ENCODE results near the gene AOX1.
A peak's percentile ranks its signal among the peaks of the same experiment; 100 is the strongest.
"Not testable (repeated sequence)": the region's sequence is repeated elsewhere in the genome, so short reads cannot be mapped to it uniquely, and the experiment has no call there.

The AOX1 gene

GRCh38 chr2:200585730-200586643 is at the start of gene AOX1:
Gene AOX1, plus strand, starts transcription at chr2:200586014. Its CDS starts 95 bp downstream, at chr2:200586109.
- peak; percentile 15 for DNase-seq

DNA sequence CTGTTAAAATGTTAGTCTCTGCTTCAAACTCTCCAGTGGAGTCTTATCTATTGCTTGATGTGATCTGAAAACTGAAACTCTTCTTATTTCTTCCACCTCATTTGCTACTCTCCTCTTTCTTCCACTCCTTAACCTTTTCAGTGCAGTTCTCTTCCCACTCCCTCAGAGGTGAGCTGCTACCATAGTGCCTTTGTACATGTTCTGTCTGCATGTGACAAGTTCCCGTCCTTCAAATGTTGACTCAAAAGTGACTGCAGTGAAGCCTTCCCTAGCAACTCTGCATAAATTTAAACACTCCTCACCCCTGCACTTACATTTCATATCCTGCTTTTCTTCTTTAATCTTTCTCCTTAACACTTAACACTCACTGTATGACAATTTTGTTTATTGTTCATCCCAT is 47.7 kb upstream of the AOX1 start:
- DNase-seq = no peak

DNA sequence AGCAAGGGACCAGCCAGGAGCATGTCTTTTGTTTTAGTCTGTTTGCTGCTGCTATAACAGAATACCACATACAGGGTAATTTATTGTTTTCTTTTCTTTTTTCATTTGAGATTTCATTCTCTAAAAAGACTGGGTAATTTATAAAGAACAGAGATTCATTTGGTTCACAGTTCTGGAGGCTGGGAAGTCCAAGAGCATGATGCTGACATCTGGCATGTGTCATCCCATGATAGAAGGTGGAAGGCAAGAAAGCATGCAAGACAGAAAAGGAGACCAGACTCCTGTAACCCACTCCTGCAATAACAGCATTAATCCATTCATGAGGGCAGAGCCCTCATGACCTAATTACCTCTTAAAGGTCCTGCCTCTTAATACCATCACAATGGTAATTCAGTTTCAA is 45.0 kb upstream of the AOX1 start:
- no peak for DNase-seq

- DNase-seq = not testable (repeated sequence)
Observed at GRCh38 chr2:200566596-200566995, 19.2 kb upstream of the AOX1 start.

GRCh38 chr2:200567932-200568331 is 17.9 kb upstream of the AOX1 start:
- no peak for DNase-seq

DNA sequence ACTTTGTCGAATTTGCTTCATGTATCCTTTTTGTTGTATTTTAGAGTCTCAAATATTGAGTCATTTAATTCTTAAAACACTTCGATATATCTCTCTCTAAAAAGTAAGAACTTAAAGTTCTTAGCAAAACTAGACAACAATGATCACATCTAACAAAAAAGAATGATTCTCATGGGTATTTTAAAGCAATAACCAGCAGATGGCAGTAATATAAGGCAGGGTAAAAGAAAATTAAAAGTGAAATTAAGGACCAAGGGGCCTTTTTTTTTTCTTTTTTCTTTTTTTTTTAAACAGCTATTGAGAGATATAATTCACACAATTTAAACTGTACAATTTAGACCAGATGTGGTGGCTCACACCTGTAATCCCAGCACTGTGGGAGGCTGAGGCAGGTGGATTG is 9.9 kb upstream of the AOX1 start:
- no peak for DNase-seq

GRCh38 chr2:200577027-200577426 is 8.8 kb upstream of the AOX1 start:
- DNase-seq = no peak

DNA sequence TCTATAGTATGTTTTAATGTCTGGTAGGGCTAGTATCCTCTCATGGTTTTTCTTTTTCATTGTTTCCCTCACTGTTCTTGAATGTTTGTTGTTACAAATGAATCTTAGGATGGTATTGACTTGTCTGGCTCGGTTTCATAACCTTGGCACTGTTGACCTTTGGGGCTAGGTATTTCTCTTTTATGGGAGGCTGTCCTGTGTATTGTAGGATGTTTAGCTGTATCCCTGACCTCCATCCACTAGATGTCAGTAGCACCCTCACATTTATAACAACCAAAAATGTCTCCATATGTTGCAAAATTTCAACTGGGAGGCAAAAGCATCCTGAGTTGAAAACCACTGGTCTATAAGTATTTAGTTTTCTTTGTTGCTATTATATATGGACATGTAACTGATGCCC is 7.0 kb upstream of the AOX1 start:
- DNase-seq = no peak

GRCh38 chr2:200584639-200585038 is 1.2 kb upstream of the AOX1 start:
- DNase-seq = no peak

DNA sequence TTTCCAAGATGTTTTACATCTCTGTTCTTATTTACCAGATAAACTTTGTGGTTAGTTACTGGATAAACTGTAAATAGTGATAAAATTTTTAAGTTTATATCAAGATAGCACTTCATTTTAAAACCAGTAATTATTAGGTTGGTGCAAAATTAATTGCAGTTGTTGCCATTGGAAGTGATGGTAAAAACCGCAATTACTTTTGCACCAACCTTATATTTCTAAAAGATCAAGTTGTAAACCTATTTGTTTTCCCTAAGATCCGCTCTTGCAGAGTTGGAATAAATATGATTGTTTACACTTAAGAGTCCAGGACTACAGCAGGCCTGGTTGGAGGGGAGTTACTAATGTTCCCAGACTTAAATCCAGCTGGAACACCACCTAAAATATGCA is 479 bp upstream of the AOX1 start:
- no peak for DNase-seq

GRCh38 chr2:200586644-200586975 is 796 bp downstream of the AOX1 start:
- no peak for DNase-seq

DNA sequence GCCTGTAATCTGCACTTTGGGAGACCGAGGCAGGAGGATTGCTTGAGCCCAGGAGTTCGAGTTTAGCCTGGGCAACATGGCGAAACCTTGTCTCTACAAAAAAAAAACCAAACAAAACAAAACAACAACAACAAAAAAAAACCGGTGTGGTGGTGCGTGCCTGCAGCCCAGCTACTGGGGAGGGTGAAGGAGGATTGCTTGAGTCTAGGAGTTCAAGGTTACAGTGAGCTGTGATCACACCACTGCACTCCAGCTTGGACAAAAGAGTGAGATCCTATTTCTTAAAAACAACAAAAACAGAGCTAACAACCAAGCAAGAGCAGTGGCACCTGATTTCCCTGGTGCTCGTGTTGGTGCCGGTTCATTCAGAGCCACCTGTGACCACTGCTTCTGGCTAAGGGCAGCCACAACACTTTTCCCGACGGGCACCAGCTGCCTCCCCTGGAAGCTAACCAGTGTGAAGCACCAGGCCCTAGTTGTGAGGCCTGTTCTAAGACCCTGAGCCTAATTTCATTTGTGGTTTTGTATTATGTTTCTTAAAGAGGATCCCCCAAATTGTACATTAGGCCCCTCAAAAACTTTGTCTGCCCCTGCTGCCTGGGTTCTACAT is 1.3 kb downstream of the AOX1 start:
- DNase-seq = no peak

DNA sequence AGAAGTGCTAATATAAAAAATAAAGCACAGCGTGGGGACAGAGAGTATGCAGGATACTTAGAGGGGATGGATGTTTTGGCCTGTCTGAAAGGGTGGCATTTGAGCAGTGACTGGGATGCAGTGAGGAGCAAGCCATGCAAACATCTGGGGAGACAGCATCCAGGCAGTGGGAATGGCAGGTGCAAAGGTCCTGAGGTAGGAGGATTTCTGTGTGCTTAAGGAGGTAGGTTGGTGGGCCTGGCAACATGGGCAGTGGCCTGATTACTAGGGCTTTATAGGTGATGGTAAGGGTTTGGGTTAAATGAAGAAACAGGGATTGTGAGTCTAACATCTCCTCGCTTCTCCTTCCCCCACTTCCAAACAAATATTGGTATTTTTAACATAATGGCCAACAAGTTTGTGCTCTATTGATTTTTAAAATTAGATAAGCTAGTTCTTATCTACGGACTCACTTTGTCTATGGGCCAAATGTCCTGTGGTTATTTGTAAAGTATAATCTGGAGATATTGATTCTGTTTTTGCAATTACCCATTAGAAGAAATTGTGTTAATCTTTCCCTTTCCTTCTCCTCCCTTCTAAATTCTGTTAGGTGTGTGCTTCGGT is 2.4 kb downstream of the AOX1 start:
- DNase-seq = no peak

DNA sequence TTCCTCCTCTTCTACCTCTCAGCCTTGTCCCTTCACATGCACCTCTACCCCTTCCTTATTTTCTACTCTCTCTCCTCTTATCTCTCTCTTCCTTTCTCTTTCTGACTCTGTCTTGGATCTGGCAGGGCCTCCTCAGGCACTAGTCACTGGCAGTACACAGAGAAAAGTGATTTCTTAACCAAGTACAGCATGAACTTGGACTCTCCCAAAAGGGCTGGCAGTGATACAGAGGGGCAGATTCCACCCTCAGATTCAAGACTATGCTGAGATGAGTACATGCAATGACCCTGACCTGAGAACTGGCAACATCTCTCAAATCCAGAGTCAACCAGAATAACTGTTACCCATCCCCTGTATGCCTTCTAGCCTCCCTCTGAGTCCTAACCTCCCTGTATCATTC is 4.3 kb downstream of the AOX1 start:
- no peak for DNase-seq

GRCh38 chr2:200591308-200591707 is 5.5 kb downstream of the AOX1 start:
- no peak for DNase-seq

DNA sequence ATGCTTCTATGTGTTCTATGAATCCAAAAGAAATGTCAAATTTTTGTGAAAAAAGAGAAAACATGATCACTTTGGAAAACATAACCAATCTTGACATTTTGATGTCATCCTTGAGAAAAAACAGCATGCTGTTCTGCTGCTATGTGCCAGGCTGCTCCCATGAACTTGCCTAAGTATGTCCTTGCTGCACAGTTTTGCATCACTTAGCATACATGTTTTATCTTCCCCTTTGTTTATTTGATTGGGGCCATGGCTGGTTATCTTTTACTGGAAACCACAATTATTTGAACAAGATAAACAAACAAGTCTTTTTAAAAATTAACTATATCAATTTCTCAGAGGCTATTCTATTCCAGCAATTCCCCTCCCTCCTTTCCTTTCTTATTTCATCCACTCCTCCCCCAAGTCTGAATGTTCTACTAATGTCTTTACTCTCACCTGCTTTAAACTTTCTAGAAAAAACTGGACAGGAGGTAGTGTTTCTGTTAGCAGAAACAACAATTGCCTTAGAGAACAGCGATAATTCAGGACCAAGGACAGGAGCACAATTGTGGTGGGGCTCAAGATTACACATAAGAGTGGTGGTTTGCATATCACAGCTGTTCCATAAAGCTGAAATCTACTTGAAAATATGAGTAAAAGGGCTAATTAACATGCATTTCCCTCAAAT is 6.7 kb downstream of the AOX1 start:
- DNase-seq = no peak

GRCh38 chr2:200593905-200594304 is 8.1 kb downstream of the AOX1 start:
- no peak for DNase-seq

GRCh38 chr2:200595913-200596312 is 10.1 kb downstream of the AOX1 start:
- DNase-seq = no peak

DNA sequence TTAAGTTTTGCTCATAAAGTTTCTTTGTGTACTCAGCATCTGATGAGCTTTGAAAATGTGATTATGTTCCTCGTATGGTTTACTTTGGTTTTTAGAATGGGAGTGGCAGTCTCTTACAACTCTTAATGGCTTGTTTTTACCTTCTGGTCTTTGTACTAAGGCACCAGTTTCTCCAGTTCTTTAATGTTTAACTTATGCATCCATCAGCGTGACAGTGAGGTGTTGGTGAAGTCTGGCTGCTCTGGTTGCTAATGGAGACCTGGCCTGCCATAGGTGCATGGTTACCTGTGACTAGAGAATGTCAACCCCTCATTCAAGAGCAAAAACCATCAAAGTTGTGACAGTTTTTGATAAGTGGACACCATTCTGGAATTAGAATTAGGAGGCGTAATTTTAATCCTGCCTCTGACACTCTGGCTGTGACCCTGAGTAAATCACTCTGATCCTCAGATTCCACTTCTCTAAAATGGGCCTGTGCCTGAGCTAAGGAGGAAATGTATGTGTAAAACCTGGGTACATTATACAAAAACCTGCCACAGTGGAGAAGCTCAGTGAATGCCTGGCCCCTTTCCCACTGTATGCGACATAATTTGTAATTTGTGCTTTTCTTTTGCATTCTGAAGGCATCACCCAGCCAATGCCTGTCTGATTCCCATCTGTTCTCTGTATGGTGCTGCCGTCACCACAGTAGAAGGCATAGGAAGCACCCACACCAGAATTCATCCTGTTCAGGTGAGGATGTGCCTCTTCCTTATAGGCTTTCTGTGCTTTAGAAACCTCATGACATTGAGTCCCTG is 11.2 kb downstream of the AOX1 start:
- no peak for DNase-seq

GRCh38 chr2:200599206-200599605 is 13.4 kb downstream of the AOX1 start:
- DNase-seq = no peak

GRCh38 chr2:200600549-200601225 is 14.9 kb downstream of the AOX1 start:
- no peak for DNase-seq

DNA sequence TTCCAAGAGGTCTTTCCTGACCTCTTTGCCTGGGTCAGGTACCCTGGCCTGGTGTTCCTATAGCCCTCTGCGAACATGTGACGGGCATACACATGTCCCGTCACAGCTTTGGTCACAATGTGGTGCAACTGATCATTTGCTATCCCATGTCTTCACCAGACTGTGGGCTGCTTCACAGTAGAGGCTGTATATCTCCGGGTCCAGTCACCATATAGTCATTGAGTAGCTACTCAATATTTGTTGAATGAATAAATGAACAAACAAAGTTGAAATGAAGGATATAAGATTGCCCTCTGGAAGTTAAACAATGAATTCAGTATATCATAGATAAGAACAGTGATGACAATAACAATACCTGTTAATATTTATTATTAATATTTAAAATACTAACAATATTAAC is 16.8 kb downstream of the AOX1 start:
- no peak for DNase-seq
